ENCODE results near the gene DNLZ. TPM values are rescaled to one million over a fixed set of nuclear protein-coding genes. Genes with fewer than 3 reads are reported as not detected.

The DNLZ gene
- total RNA-seq, 1 experiment from 2014 or later, result 20.2 TPM

GRCh38 chr9:136341769-136342168 lies 21.8 kb downstream of the DNLZ start:
- Histone ChIP-seq H3K27me3 (ENCODE audit: control insufficient read depth, insufficient read depth, low read length) (no peaks in the 10 kb centered on the region), H3K36me3 (replicated peaks; ENCODE audit: control insufficient read depth, insufficient read depth, low read length) (no peaks in the 10 kb centered on the region), H3K4me3 (ENCODE audit: insufficient read depth, low read depth, low read length) (no peak overlapping the region)
- DNase-seq, result no peak

- no peaks in the 10 kb centered on the region for H3K36me3 ChIP-seq (replicated peaks; ENCODE audit: control insufficient read depth, insufficient read depth, low read length)
- no peak overlapping the region for H3K4me3 ChIP-seq (ENCODE audit: insufficient read depth, low read depth, low read length)
- no peak for DNase-seq
- H3K27me3 ChIP-seq (ENCODE audit: control insufficient read depth, insufficient read depth, low read length), result no peaks in the 10 kb centered on the region
Measured at GRCh38 chr9:136341042-136341655, 22.4 kb downstream of the DNLZ start.

GRCh38 chr9:136340356-136341041 lies 23.0 kb downstream of the DNLZ start:
- no peak overlapping the region for H3K4me3 ChIP-seq (ENCODE audit: insufficient read depth, low read depth, low read length)
- H3K27me3 ChIP-seq (ENCODE audit: control insufficient read depth, insufficient read depth, low read length), result no peaks in the 10 kb centered on the region
- H3K36me3 ChIP-seq (replicated peaks; ENCODE audit: control insufficient read depth, insufficient read depth, low read length), result no peaks in the 10 kb centered on the region
- no peak for DNase-seq

GRCh38 chr9:136339958-136340310 lies 23.6 kb downstream of the DNLZ start:
- H3K4me3 ChIP-seq (ENCODE audit: insufficient read depth, low read depth, low read length), result no peak overlapping the region
- H3K36me3 ChIP-seq (replicated peaks; ENCODE audit: control insufficient read depth, insufficient read depth, low read length), result no peaks in the 10 kb centered on the region
- no peak for DNase-seq
- no peaks in the 10 kb centered on the region for H3K27me3 ChIP-seq (ENCODE audit: control insufficient read depth, insufficient read depth, low read length)

GRCh38 chr9:136339173-136339957 lies 24.2 kb downstream of the DNLZ start:
- Histone ChIP-seq H3K36me3 (replicated peaks; ENCODE audit: control insufficient read depth, insufficient read depth, low read length) (no peaks in the 10 kb centered on the region), H3K4me3 (ENCODE audit: insufficient read depth, low read depth, low read length) (no peak overlapping the region), H3K27me3 (ENCODE audit: control insufficient read depth, insufficient read depth, low read length) (no peaks in the 10 kb centered on the region)
- DNase-seq, result peak; percentile 96

- Histone ChIP-seq H3K36me3 (replicated peaks; ENCODE audit: control insufficient read depth, insufficient read depth, low read length) (no peaks in the 10 kb centered on the region), H3K4me3 (ENCODE audit: insufficient read depth, low read depth, low read length) (no peak overlapping the region), H3K27me3 (ENCODE audit: control insufficient read depth, insufficient read depth, low read length) (no peaks in the 10 kb centered on the region)
- DNase-seq, result no peak
Measured at GRCh38 chr9:136338511-136338910, 25.0 kb downstream of the DNLZ start.

- H3K4me3 ChIP-seq (ENCODE audit: insufficient read depth, low read depth, low read length), result no peak overlapping the region
- H3K27me3 ChIP-seq (ENCODE audit: control insufficient read depth, insufficient read depth, low read length), result no peaks in the 10 kb centered on the region
- H3K36me3 ChIP-seq (replicated peaks; ENCODE audit: control insufficient read depth, insufficient read depth, low read length), result no peaks in the 10 kb centered on the region
- no peak for DNase-seq
Measured at GRCh38 chr9:136337416-136338395, 25.8 kb downstream of the DNLZ start.

GRCh38 chr9:136336881-136337280 lies 26.7 kb downstream of the DNLZ start:
- Histone ChIP-seq H3K27me3 (ENCODE audit: control insufficient read depth, insufficient read depth, low read length) (no peaks in the 10 kb centered on the region), H3K36me3 (replicated peaks; ENCODE audit: control insufficient read depth, insufficient read depth, low read length) (no peaks in the 10 kb centered on the region), H3K4me3 (ENCODE audit: insufficient read depth, low read depth, low read length) (no peak overlapping the region)
- no peak for DNase-seq

- no peak overlapping the region for H3K4me3 ChIP-seq (ENCODE audit: insufficient read depth, low read depth, low read length)
- H3K36me3 ChIP-seq (replicated peaks; ENCODE audit: control insufficient read depth, insufficient read depth, low read length), result no peaks in the 10 kb centered on the region
- no peaks in the 10 kb centered on the region for H3K27me3 ChIP-seq (ENCODE audit: control insufficient read depth, insufficient read depth, low read length)
- no peak for DNase-seq
Measured at GRCh38 chr9:136336156-136336870, 27.2 kb downstream of the DNLZ start.

- Histone ChIP-seq H3K36me3 (replicated peaks; ENCODE audit: control insufficient read depth, insufficient read depth, low read length) (no peaks in the 10 kb centered on the region), H3K4me3 (ENCODE audit: insufficient read depth, low read depth, low read length) (no peak overlapping the region), H3K27me3 (ENCODE audit: control insufficient read depth, insufficient read depth, low read length) (no peaks in the 10 kb centered on the region)
- no peak for DNase-seq
Measured at GRCh38 chr9:136335296-136336155, 28.0 kb downstream of the DNLZ start.

GRCh38 chr9:136334541-136334940 lies 29.0 kb downstream of the DNLZ start:
- DNase-seq, result no peak
- no peaks in the 10 kb centered on the region for H3K36me3 ChIP-seq (replicated peaks; ENCODE audit: control insufficient read depth, insufficient read depth, low read length)
- H3K27me3 ChIP-seq (ENCODE audit: control insufficient read depth, insufficient read depth, low read length), result no peaks in the 10 kb centered on the region

GRCh38 chr9:136333486-136333885 lies 30.1 kb downstream of the DNLZ start:
- H3K4me3 ChIP-seq (ENCODE audit: insufficient read depth, low read depth, low read length), result no peak overlapping the region
- no peaks in the 10 kb centered on the region for H3K36me3 ChIP-seq (replicated peaks; ENCODE audit: control insufficient read depth, insufficient read depth, low read length)
- no peaks in the 10 kb centered on the region for H3K27me3 ChIP-seq (ENCODE audit: control insufficient read depth, insufficient read depth, low read length)
- peak; percentile 77 for DNase-seq

More at GRCh38 chr9:136334541-136334940, 29.0 kb downstream of the DNLZ start:
- H3K4me3 ChIP-seq (ENCODE audit: insufficient read depth, low read depth, low read length), result no peak overlapping the region

- H3K27me3 ChIP-seq (ENCODE audit: control insufficient read depth, insufficient read depth, low read length), result no peaks in the 10 kb centered on the region
- H3K36me3 ChIP-seq (replicated peaks; ENCODE audit: control insufficient read depth, insufficient read depth, low read length), result no peaks in the 10 kb centered on the region
- no peak overlapping the region for H3K4me3 ChIP-seq (ENCODE audit: insufficient read depth, low read depth, low read length)
- peak; percentile 69 for DNase-seq
Measured at GRCh38 chr9:136333045-136333444, 30.5 kb downstream of the DNLZ start.

Measured in H7 (cell line).